Activated effector memory CD4-positive, alpha-beta T cell treated with Interleukin-2 at 50 U/mL for 16 hours (primary cell): Measurements from ENCODE around the gene LSM7.

ENCODE experiments used
- DNase-seq: peaks from one replicate; pipeline ENCODE4 v3.0.0-alpha.2; 2020

LSM7 gene

GRCh38 chr19:2336528-2337328, 8.3 kb upstream of the LSM7 start:
- DNase-seq, result no peak

- no peak for DNase-seq
Observed at GRCh38 chr19:2335848-2336247, 7.5 kb upstream of the LSM7 start.

GRCh38 chr19:2334986-2335846, 6.8 kb upstream of the LSM7 start:
- DNase-seq, result no peak

GRCh38 chr19:2334426-2334825, 6.0 kb upstream of the LSM7 start:
- no peak for DNase-seq

- no peak for DNase-seq
Observed at GRCh38 chr19:2333807-2334211, 5.4 kb upstream of the LSM7 start.

- no peak for DNase-seq
Observed at GRCh38 chr19:2333027-2333806, 4.8 kb upstream of the LSM7 start.

- peak; percentile 10 for DNase-seq
Observed at GRCh38 chr19:2332341-2333026, 4.1 kb upstream of the LSM7 start.

GRCh38 chr19:2331601-2332246, 3.3 kb upstream of the LSM7 start:
- no peak for DNase-seq

GRCh38 chr19:2330632-2331284, 2.4 kb upstream of the LSM7 start:
- no peak for DNase-seq

GRCh38 chr19:2330255-2330631, 1.9 kb upstream of the LSM7 start:
- no peak for DNase-seq

GRCh38 chr19:2329501-2329916, 1.1 kb upstream of the LSM7 start:
- DNase-seq, result no peak

- DNase-seq, result no peak
Observed at GRCh38 chr19:2329149-2329478, 728 bp upstream of the LSM7 start.

GRCh38 chr19:2327773-2328400, 499 bp downstream of the LSM7 start:
- DNase-seq, result peak; percentile 33

- no peak for DNase-seq
Observed at GRCh38 chr19:2326699-2327360, 1.6 kb downstream of the LSM7 start.

GRCh38 chr19:2325281-2326046, 2.9 kb downstream of the LSM7 start:
- DNase-seq, result no peak

GRCh38 chr19:2324220-2324948, 4.0 kb downstream of the LSM7 start:
- no peak for DNase-seq

- no peak for DNase-seq
Observed at GRCh38 chr19:2323707-2324106, 4.7 kb downstream of the LSM7 start.

- DNase-seq, result no peak
Observed at GRCh38 chr19:2321565-2322283, 6.7 kb downstream of the LSM7 start.

GRCh38 chr19:2320939-2321338, 7.4 kb downstream of the LSM7 start:
- DNase-seq, result no peak
